ENCODE measurements around the gene KIRREL1. TPM values are rescaled to one million over a fixed set of nuclear protein-coding genes. Genes with fewer than 3 reads are reported as not detected.

Gene KIRREL1
- total RNA-seq, 1 experiment from 2014 or later: 45.4 TPM

- peak overlapping the region; percentile 74 for H3K27ac Mint-ChIP-seq (ENCODE audit: unreplicated experiment)
- peak in 1 of 2 experiments; percentile 72 for DNase-seq
These were observed 119.7 kb downstream of the KIRREL1 start for GRCh38 chr1:158112994-158113758.

GRCh38 chr1:158113759-158114127 is 120.3 kb downstream of the KIRREL1 start:
- intact Hi-C loops (cut with micrococcal nuclease; ENCODE audit: unreplicated experiment): no loop called here
- Mint-ChIP-seq H3K36me3 (ENCODE audit: insufficient read depth, unreplicated experiment) (no peaks in the 10 kb centered on the region), H3K4me1 (ENCODE audit: low read depth, unreplicated experiment) (peaks cover 7% of the 10 kb centered on the region), H3K27me3 (ENCODE audit: insufficient read depth, unreplicated experiment) (peaks cover 3% of the 10 kb centered on the region), H3K27ac (ENCODE audit: unreplicated experiment) (peak overlapping the region; percentile 74), H3K9me3 (ENCODE audit: unreplicated experiment) (peaks cover 13% of the 10 kb centered on the region), H3K4me3 (ENCODE audit: unreplicated experiment) (peak overlapping the region; percentile 84)
- CTCF ChIA-PET: interaction anchor here (0.6 to 1.5 kb wide), 5 partner anchors 9 to 145 kb away, joined by 3 to 6 read pairs (median 4); no protein-coding TSS in a partner anchor
- TF ChIP-seq CTCF (IDR thresholded peaks at IDR 0.05; ENCODE audit: insufficient read depth in 1 of 2, low read depth in 1 of 2, low read length in 1 of 2, severe bottlenecking in 1 of 2, unreplicated experiment in 1 of 2): no peak
- no TSS peak for BruUV-seq (replicated peaks)
- POLR2A ChIA-PET: no interaction called here
- H3K4me1 ChIP-seq: no peaks in the 10 kb centered on the region
- no peak for DNase-seq
- H3K4me3 ChIP-seq (ENCODE audit: low read depth, low read length): peak overlapping the region; percentile 57
- H3K27me3 ChIP-seq (replicated peaks; ENCODE audit: control insufficient read depth, insufficient read depth, low read length): no peaks in the 10 kb centered on the region
- peaks cover 4% of the 10 kb centered on the region; the same call in 1 of the 2 replicates for H3K9me3 ChIP-seq
- no peaks in the 10 kb centered on the region for H3K36me3 ChIP-seq (ENCODE audit: control insufficient read depth, insufficient read depth, low read length)

More at GRCh38 chr1:158112994-158113758, 119.7 kb downstream of the KIRREL1 start:
- no peaks in the 10 kb centered on the region for H3K36me3 ChIP-seq (ENCODE audit: control insufficient read depth, insufficient read depth, low read length)
- H3K9me3 ChIP-seq: peaks cover 4% of the 10 kb centered on the region; the same call in 1 of the 2 replicates
- ChIA-PET POLR2A (no interaction called here), CTCF (interaction anchor here (0.6 to 1.5 kb wide), 7 partner anchors 8 to 144 kb away, joined by 3 to 9 read pairs (median 4); no protein-coding TSS in a partner anchor)
- H3K9me3 Mint-ChIP-seq (ENCODE audit: unreplicated experiment): peaks cover 13% of the 10 kb centered on the region
- peaks cover 7% of the 10 kb centered on the region for H3K4me1 Mint-ChIP-seq (ENCODE audit: low read depth, unreplicated experiment)
- intact Hi-C loops (cut with micrococcal nuclease; ENCODE audit: unreplicated experiment): no loop called here
- TF ChIP-seq CTCF (IDR thresholded peaks at IDR 0.05; ENCODE audit: insufficient read depth in 1 of 2, low read depth in 1 of 2, low read length in 1 of 2, severe bottlenecking in 1 of 2, unreplicated experiment in 1 of 2): peak; percentile 22 to 63
- peak overlapping the region; percentile 84 for H3K4me3 Mint-ChIP-seq (ENCODE audit: unreplicated experiment)
- H3K27me3 ChIP-seq (replicated peaks; ENCODE audit: control insufficient read depth, insufficient read depth, low read length): no peaks in the 10 kb centered on the region
- H3K4me1 ChIP-seq: no peaks in the 10 kb centered on the region
- H3K27me3 Mint-ChIP-seq (ENCODE audit: insufficient read depth, unreplicated experiment): peaks cover 3% of the 10 kb centered on the region
- peak overlapping the region; percentile 57 for H3K4me3 ChIP-seq (ENCODE audit: low read depth, low read length)
- H3K36me3 Mint-ChIP-seq (ENCODE audit: insufficient read depth, unreplicated experiment): no peaks in the 10 kb centered on the region
- BruUV-seq (replicated peaks): TSS peak; percentile 80

DNA sequence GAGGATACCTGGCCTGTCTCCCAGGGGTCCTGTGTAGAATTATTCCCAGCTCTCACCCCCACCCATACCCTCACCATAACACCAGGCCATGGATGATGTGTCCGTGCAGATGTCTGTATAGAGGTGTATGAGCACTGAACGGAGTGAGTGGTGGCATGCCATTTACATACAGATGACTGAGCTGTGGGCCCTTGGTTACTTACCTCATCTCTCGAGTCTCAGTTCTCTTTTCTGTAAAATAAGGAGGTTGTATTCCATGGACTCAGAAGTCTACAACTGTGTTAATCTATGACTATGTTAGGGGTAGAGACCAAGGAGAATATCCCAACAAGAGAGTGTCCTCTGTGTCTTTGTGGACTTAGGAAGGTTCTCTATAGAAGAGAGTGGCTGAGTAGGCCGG is 121.7 kb downstream of the KIRREL1 start:
- BruUV-seq (replicated peaks): no TSS peak
- H3K9me3 Mint-ChIP-seq (ENCODE audit: unreplicated experiment): peaks cover 13% of the 10 kb centered on the region
- H3K9me3 ChIP-seq: no peaks in the 10 kb centered on the region
- ChIA-PET POLR2A (no interaction called here), CTCF (interaction anchor here (1.7 kb wide), 1 partner anchor 17 kb away, joined by 5 read pairs; no protein-coding TSS in a partner anchor)
- no peak for DNase-seq
- peaks cover 7% of the 10 kb centered on the region for H3K4me1 Mint-ChIP-seq (ENCODE audit: low read depth, unreplicated experiment)
- H3K4me3 ChIP-seq (ENCODE audit: low read depth, low read length): no peak overlapping the region
- H3K36me3 Mint-ChIP-seq (ENCODE audit: insufficient read depth, unreplicated experiment): no peaks in the 10 kb centered on the region
- H3K27me3 ChIP-seq (replicated peaks; ENCODE audit: control insufficient read depth, insufficient read depth, low read length): no peaks in the 10 kb centered on the region
- H3K4me1 ChIP-seq: no peaks in the 10 kb centered on the region
- H3K36me3 ChIP-seq (ENCODE audit: control insufficient read depth, insufficient read depth, low read length): no peaks in the 10 kb centered on the region
- no peak overlapping the region for H3K4me3 Mint-ChIP-seq (ENCODE audit: unreplicated experiment)
- H3K27ac Mint-ChIP-seq (ENCODE audit: unreplicated experiment): no peak overlapping the region
- intact Hi-C loops (cut with micrococcal nuclease; ENCODE audit: unreplicated experiment): no loop called here
- TF ChIP-seq CTCF (IDR thresholded peaks at IDR 0.05; ENCODE audit: insufficient read depth in 1 of 2, low read depth in 1 of 2, low read length in 1 of 2, severe bottlenecking in 1 of 2, unreplicated experiment in 1 of 2): no peak
- H3K27me3 Mint-ChIP-seq (ENCODE audit: insufficient read depth, unreplicated experiment): peaks cover 5% of the 10 kb centered on the region
